Neuron (in vitro differentiated cells): Measurements from ENCODE around the gene RARB.

Source experiments
- H2AFZ ChIP-seq: one replicate; pipeline ENCODE4 v1.6.1; 2013; ENCODE audit warnings: low read depth, mild to moderate bottlenecking, inconsistent platforms, low read length, moderate library complexity
- H3K27me3 ChIP-seq: one replicate; pipeline ENCODE4 v1.6.1; 2013; ENCODE audit warnings: low read length; ENCODE audit not compliant: insufficient read depth
- H3K36me3 ChIP-seq: one replicate; pipeline ENCODE4 v1.6.1; 2013; ENCODE audit warnings: low read length; ENCODE audit not compliant: insufficient read depth
- H3K4me1 ChIP-seq: one replicate; pipeline ENCODE4 v1.6.1; 2013; ENCODE audit warnings: low read length; ENCODE audit not compliant: insufficient read depth
- H3K4me3 ChIP-seq: 2 replicates; pipeline ENCODE4 v1.5.1; 2013; ENCODE audit warnings: mild to moderate bottlenecking, low read length, moderate library complexity
- H3K9me3 ChIP-seq: one replicate; pipeline ENCODE4 v1.6.1; 2013; ENCODE audit warnings: low read length

RARB gene

DNA sequence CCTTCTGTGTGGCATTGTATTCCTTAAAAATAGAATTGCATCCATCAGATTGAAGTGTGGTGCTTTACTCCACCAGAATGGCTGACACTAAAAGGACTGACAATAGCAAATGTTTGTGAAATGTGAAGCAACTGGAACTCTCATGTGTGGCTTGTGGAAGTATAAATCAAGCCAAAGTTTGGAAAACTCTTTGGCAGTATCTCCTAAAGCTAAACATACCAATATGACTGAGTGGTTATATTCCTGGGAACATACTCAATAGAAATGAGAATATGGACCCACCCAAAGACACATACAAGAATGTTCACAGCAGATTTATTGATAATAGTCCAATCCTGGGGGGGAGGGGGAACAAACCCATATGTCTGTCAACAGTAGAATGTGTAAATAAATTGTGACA is 87.1 kb downstream of the RARB start:
- no peak overlapping the region for H3K4me3 ChIP-seq
- H3K36me3 ChIP-seq: no peaks in the 10 kb centered on the region
- H3K27me3 ChIP-seq: no peaks in the 10 kb centered on the region
- H3K4me1 ChIP-seq: peaks cover 3% of the 10 kb centered on the region
- H2AFZ ChIP-seq: no peak overlapping the region
- no peaks in the 10 kb centered on the region for H3K9me3 ChIP-seq

DNA sequence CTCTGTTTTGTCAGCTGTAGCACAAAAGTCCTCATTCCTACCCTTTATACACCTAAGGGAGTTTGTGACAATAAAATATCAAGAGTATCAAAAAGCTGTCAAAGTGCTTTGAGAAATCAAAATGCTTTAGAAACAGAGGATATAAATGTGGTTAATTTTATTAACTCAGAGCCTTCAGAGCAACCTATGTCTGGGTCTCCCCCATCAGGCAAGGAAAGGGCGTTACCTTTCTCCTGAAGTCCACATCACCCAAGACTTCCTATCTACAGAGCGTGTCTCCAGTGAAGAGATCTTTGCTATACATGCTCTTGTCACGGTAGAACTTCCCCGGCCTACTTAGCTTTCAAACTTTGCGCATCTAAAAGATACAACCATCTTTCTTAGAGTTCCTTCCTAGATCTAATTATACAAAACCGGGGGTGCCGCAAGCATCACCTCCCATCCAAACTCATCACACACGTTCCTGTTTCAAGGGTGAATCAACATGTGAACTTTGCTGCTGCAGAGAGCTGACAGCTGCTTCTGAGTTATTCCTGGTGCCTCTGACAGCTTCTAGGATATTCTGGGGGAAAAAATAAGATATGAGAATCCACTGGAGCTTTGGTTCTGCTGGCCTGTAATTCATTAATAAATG is 93.0 kb downstream of the RARB start:
- peaks cover 4% of the 10 kb centered on the region for H3K4me1 ChIP-seq
- no peak overlapping the region for H3K4me3 ChIP-seq
- H3K36me3 ChIP-seq: no peaks in the 10 kb centered on the region
- H3K9me3 ChIP-seq: no peaks in the 10 kb centered on the region
- H3K27me3 ChIP-seq: no peaks in the 10 kb centered on the region
- H2AFZ ChIP-seq: no peak overlapping the region

DNA sequence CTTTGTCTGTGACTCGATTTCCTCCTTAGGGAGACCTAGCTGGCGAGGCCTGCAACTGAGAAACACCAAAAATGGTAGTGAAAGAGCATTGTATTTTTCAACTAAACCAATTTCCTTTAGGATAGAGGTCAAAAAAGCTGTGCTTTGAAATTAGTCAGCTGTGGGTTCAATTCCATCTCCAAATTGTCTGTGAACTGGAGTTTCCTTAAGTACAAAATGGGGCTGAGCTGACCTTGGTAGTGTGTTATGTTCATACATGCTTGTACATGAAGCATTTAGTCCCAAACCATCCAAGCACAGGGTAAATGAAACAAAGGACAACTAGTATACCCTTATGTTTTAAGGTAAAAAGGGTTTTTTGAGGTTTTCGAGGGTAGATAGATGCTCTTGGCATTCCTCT is 99.3 kb downstream of the RARB start:
- Histone ChIP-seq H3K9me3 (no peaks in the 10 kb centered on the region), H3K36me3 (no peaks in the 10 kb centered on the region), H2AFZ (no peak overlapping the region), H3K4me1 (peaks cover 4% of the 10 kb centered on the region), H3K4me3 (no peak overlapping the region), H3K27me3 (no peaks in the 10 kb centered on the region)

DNA sequence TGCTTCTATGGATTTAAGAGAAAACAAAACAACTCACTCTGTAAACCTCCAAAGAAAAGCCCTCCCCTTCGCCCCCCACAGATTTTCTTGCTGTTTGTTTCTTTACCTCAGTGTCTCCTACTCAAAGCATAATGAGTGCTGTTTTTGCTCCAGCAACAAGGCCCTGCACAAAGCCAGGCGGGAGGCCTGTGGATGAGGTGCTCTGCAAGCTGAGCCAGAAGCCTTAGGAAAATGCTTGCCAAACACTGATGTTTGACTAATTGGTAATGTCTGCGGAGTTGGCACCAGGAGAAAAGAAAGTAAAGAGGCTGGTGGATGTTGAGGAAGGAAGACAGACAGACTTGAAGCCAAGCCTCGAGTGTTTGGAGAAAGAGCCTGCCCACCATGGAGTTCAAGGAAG is 99.7 kb downstream of the RARB start:
- peaks cover 2% of the 10 kb centered on the region for H3K9me3 ChIP-seq
- no peak overlapping the region for H3K4me3 ChIP-seq
- peaks cover 4% of the 10 kb centered on the region for H3K4me1 ChIP-seq
- no peak overlapping the region for H2AFZ ChIP-seq
- H3K36me3 ChIP-seq: no peaks in the 10 kb centered on the region
- no peaks in the 10 kb centered on the region for H3K27me3 ChIP-seq

DNA sequence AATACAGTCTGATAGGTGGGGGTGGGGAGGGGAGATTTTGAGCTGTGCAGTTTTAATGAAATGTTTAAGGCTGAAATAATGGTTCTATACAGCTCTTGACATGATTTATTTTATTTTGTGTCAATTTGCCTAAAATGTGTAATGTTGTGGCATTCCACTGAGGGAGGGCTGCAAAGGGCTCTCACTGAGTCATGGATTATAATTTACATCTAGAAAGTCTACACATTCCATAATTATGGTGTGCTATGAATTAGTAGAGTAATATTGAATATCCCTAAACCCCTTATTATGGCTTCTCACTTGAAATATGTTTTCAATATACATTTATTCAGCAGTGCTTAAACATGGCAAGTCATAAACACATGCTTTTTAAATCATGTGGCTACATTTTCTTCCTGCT is 103.9 kb downstream of the RARB start:
- peaks cover 2% of the 10 kb centered on the region for H3K9me3 ChIP-seq
- H3K27me3 ChIP-seq: no peaks in the 10 kb centered on the region
- no peaks in the 10 kb centered on the region for H3K36me3 ChIP-seq
- H3K4me3 ChIP-seq: no peak overlapping the region
- no peak overlapping the region for H2AFZ ChIP-seq
- no peaks in the 10 kb centered on the region for H3K4me1 ChIP-seq

DNA sequence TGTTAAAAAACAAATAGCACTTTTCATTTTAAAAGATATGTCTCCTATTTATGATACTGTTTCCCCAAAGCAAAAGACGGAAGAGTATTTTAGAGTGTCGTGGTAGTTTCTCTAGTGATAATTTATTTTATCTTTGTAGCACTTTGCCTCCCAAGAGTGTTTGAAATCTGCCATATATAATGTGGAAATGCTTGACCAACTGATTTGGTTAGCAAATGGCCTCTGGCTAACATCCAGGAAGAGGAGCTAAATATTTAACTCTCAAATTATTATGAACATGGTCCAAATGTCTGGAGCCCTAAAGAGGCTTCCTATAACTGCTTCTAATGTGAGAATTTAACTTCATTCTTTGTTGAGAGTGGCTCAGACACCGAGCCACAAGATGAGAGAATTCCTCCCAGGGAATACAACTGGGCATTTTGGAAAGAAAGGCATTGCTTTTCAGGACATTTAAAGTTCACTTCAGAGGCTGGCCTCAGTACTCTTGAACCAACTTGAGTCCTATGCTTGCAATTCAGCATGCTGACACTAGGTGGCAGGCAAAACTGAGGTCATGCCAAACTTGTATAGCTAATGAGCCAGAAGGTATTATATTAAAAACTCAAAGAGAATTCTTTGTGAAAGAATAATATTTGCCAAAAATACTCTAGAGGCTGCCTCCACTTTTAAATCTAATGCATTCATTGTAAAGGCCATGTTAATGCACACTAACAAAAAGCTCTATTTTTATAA is 104.5 kb downstream of the RARB start:
- Histone ChIP-seq H3K4me1 (no peaks in the 10 kb centered on the region), H3K27me3 (no peaks in the 10 kb centered on the region), H2AFZ (no peak overlapping the region), H3K9me3 (peaks cover 2% of the 10 kb centered on the region), H3K4me3 (no peak overlapping the region), H3K36me3 (no peaks in the 10 kb centered on the region)

DNA sequence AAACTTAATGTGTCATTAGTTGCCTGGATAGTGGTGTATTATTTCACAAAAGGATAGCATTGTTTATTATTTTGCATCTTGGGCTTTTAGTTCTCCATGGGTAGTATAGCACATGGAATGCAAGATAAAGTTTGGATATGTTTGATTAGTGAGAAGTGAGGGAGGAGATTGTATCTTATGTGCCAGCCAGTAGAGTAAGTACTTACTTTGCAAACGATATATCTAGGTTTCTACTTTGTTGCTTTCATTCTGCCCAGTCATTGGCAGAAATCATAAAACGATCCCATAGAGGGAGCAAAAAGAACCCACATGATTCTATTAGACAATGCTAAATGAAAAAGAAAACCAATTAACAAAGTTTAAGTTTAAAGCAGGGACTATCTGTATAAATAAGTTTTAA is 105.3 kb downstream of the RARB start:
- H3K4me1 ChIP-seq: no peaks in the 10 kb centered on the region
- H3K9me3 ChIP-seq: peaks cover 2% of the 10 kb centered on the region
- H3K36me3 ChIP-seq: no peaks in the 10 kb centered on the region
- no peaks in the 10 kb centered on the region for H3K27me3 ChIP-seq
- no peak overlapping the region for H2AFZ ChIP-seq
- H3K4me3 ChIP-seq: no peak overlapping the region

DNA sequence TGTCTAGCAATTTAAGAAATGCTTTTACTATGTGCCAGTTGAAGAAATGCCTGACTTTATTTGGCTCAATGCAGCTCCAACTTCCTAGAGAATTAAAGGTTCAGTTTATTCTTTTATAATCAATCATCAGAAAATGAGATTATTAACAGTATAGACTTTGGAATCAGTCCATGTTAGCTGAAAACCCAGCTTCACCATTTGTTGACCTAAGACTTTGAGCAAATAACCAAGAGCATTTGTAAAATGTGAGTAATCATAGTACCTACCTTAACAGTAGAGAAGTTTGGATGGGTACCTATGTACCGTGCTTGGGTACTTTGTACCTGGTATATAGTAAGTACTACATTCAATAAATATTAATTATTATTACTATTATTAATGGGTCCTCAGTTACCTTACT is 105.9 kb downstream of the RARB start:
- Histone ChIP-seq H3K9me3 (peaks cover 2% of the 10 kb centered on the region), H3K4me1 (no peaks in the 10 kb centered on the region), H2AFZ (no peak overlapping the region), H3K27me3 (no peaks in the 10 kb centered on the region), H3K4me3 (no peak overlapping the region), H3K36me3 (no peaks in the 10 kb centered on the region)

DNA sequence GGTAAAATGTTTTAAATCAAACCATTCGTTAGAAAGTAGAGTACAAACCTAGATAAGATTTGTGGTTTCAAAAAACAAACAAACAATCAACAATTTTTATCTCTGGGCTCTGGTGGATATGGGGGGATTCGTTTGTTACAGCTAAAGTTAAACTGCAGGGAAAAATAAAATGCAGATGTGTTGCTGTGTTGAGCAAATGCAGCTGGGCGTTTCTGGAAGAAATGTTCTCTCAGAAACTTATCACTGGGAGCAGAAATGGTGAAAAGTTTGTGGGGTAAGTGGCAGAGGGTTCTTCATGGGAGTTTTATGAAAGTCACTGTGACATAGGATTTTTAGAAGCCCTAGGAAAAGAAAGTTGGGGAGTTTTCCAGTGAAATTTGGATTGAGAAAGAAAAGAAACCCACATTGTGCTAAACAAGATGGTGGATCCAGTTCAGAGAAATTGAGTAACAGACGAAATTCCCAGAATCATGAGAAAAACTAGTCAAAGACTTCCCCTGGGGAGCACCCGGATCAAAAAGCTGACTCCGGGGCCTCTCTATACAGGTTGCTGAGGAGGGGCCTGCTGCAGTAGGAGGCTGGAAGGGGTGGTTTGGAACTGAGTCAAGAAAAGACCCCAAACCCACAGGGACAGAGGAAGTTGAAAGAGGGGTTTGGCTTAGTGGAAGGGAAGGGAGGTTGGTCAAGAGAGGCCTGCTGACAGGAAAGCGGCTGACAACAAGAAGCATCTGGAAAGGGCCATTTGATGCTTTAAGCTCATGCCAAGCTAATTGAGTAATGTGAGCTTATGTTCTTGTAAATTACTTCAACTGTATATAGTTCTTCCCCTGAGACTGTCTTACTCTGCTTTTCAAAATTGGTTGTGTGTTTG is 108.7 kb downstream of the RARB start:
- H3K36me3 ChIP-seq: no peaks in the 10 kb centered on the region
- peaks cover 2% of the 10 kb centered on the region for H3K9me3 ChIP-seq
- H3K27me3 ChIP-seq: no peaks in the 10 kb centered on the region
- H3K4me3 ChIP-seq: no peak overlapping the region
- peaks cover 5% of the 10 kb centered on the region for H3K4me1 ChIP-seq
- no peak overlapping the region for H2AFZ ChIP-seq

DNA sequence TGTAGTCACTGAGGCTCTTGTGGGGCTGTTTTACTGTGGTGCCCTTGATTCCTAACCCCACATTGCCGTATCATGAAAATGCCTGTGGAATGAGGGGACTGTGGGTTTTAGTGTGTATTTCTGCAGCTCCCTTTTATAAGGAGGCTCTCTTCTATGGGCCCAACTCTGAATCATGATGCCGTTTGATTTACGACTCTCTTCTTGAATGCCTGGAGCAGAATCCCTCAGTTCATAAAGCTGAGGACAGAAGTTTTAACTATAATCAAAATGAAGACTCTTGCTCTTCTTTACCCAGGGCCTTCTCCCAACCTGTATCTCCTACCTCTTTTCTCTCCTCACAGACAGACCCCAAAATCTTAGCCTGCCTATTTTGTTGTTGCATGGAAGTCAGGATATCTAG is 109.5 kb downstream of the RARB start:
- Histone ChIP-seq H3K4me1 (peaks cover 5% of the 10 kb centered on the region), H3K27me3 (no peaks in the 10 kb centered on the region), H3K36me3 (no peaks in the 10 kb centered on the region), H3K4me3 (no peak overlapping the region), H3K9me3 (peaks cover 2% of the 10 kb centered on the region), H2AFZ (no peak overlapping the region)

DNA sequence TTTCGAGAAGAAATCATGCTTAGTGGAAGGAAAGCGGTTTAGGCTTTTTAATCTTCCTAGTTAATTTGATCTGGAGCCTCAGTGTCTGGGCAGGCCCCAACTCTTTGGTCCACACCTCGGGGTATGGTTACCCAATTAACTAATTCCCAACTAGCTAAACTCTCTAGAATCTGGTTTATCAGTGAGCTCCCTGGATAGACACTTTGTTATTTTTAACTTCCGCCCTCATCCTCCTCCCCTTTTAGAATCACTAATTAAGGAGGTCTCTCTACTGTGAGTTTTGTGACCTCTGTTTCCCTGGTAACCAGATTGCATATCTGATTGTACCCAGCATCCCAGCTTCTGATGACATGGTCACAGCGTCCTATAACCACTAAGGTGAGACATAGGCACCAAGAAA is 112.2 kb downstream of the RARB start:
- Histone ChIP-seq H3K4me3 (no peak overlapping the region), H2AFZ (no peak overlapping the region), H3K9me3 (no peaks in the 10 kb centered on the region), H3K36me3 (no peaks in the 10 kb centered on the region), H3K4me1 (peaks cover 5% of the 10 kb centered on the region), H3K27me3 (no peaks in the 10 kb centered on the region)

DNA sequence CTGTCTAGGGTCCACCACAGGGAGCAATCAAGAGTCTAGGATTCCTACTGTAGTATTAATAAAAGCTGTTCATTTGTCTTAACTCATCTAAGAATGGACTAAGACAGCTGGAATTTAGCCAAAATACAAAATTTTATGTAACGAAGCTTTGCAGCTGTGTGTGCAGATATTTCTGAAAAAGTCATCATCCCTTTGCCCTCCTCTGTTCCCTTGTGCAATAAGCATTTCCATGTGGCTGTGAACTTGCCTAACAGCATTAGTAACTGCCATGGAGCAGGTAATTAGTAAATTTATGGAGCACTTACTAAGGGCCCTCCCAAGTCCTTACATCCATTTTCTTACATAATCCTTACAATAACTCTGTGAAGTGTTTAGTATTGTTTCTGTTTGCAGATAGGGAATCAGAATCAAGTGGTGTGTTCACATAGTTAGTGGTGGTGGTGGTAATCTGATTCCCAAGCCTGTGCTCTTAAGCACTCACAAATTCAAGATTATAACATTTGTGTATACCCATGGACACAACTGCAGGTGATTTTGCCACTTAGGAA is 114.5 kb downstream of the RARB start:
- Histone ChIP-seq H3K4me1 (peaks cover 5% of the 10 kb centered on the region), H3K4me3 (no peak overlapping the region), H3K27me3 (no peaks in the 10 kb centered on the region), H3K36me3 (no peaks in the 10 kb centered on the region), H3K9me3 (no peaks in the 10 kb centered on the region), H2AFZ (no peak overlapping the region)

DNA sequence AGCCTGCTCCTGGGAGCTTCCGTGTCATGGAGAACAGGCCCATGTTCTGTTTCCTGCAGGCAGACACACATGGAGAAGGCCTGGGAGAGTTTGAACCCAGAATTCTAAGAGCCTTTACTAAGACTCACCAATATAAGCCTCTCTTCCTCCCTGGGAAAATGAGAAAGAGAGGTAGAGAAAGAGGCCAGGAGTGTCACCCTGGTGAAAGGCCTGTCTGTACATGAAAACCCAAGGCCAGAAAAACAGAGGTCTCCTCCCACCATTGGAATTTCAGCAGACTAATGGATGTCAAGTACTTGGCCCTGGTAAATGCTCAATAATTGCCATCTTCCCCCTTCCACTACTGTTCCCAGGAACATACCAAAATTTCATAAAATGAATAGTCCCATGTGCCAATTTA is 119.0 kb downstream of the RARB start:
- no peak overlapping the region for H2AFZ ChIP-seq
- no peaks in the 10 kb centered on the region for H3K27me3 ChIP-seq
- no peaks in the 10 kb centered on the region for H3K4me1 ChIP-seq
- no peaks in the 10 kb centered on the region for H3K9me3 ChIP-seq
- no peaks in the 10 kb centered on the region for H3K36me3 ChIP-seq
- H3K4me3 ChIP-seq: no peak overlapping the region
